Esophagus muscularis mucosa (tissue), 4 donors: ENCODE data around the gene TPSAB1. TPM values are rescaled to one million over a fixed set of nuclear protein-coding genes. Genes with fewer than 3 reads are reported as not detected.
A peak's percentile ranks its signal among the peaks of the same experiment; 100 is the strongest.
"Not testable (repeated sequence)": the region's sequence is repeated elsewhere in the genome, so short reads cannot be mapped to it uniquely, and the experiment has no call there.

Experiments used
- DNase-seq: peaks from one replicate; pipeline ENCODE4 v3.0.0-alpha.2; 2017; ENCODE audit errors: extremely low spot score
- H3K27ac ChIP-seq, 4 donors: fragments of 200-600 bp; sonication (generic); replicated peaks in 1 of 4; 1 replicate in 3 of 4; 2 replicates in 1 of 4; pipeline ENCODE4 v1.5.1; 2016 to 2019; ENCODE audit warnings: mild to moderate bottlenecking in 1 of 4
- H3K27me3 ChIP-seq, 4 donors: fragments of 200-600 bp; sonication (generic); one replicate each; pipeline versions ENCODE4 v1.5.1 to v1.6.0; 2016 to 2019
- H3K36me3 ChIP-seq, 4 donors: fragments of 200-600 bp; sonication (generic); one replicate each; pipeline ENCODE4 v1.5.1; 2016 to 2019
- H3K4me1 ChIP-seq, 4 donors: fragments of 200-600 bp; sonication (generic); one replicate each; pipeline ENCODE4 v1.5.1; 2016 to 2019
- H3K4me3 ChIP-seq, 4 donors: fragments of 200-600 bp; sonication (generic); 1 replicate in 2 of 4; 2 replicates in 2 of 4; pipeline ENCODE4 v1.5.1; 2016 to 2019; ENCODE audit warnings: mild to moderate bottlenecking in 4 of 4, moderate library complexity in 1 of 4
- H3K9me3 ChIP-seq, 4 donors: fragments of 200-600 bp; sonication (generic); 1 replicate in 3 of 4; 2 replicates in 1 of 4; pipeline ENCODE4 v1.5.1; 2016 to 2019
- POLR2AphosphoS5 ChIP-seq, 2 donors: sonication (generic); formaldehyde crosslinking; IDR thresholded peaks; one replicate each; pipeline ENCODE4 v1.6.1; 2017; ENCODE audit warnings: antibody characterized with exemption in 2 of 2
- WGBS: methylation state at CpG from one replicate; pipeline ENCODE4 v1.1.5; 2018; 5-methylcytosine and 5-hydroxymethylcytosine counted together
- intact Hi-C: fragments of 100-400 bp; cut with DNase I; formaldehyde crosslinking; loops from one replicate; pipeline ENCODE4 v1.15.1; 2023
- total RNA-seq, 4 donors: library from RNA; depleted of rRNA; stranded (reverse); fragments of >200 nt; gene quantifications; one replicate each; pipeline versions ENCODE4 v1.1.0 to v1.2.1, GENCODE V29; 2016

Gene TPSAB1
- total RNA-seq, 4 donors from 2014 or later, result 15.6 to 237 (median 126) TPM

DNA sequence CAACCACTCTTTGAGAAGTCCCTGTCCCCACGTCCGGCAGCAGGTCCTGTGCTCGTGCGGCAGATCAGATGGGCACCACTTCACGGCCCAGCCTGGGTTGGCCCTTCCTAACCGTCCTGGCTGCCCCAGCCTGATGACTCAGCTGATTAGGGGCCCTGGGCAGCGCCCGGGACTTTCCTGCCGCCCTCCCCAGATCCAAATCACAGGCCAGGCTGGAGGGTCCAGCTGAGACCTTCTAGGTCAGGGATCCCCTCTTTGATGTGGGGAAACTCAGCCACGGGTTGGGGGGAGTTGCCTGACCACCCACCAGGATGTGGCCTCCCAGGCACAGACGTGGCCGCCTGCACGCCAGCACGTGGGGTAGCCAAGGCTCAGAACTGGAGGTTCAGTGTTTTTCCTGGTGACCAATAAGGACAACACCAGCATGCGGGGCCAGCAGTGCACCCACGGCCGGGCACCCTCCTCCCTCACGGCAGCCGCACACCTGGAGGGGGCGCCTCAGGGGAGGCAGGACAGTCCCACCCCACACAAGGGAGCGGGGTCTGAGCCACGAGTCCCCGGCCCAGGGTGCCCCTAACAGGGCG is 14.7 kb upstream of the TPSAB1 start:
- peaks cover 0 to 18% (median 5%) of the 10 kb centered on the region in 4 donors for H3K36me3 ChIP-seq
- H3K4me1 ChIP-seq, result peaks cover 0 to 29% (median 27%) of the 10 kb centered on the region in 4 donors
- H3K27me3 ChIP-seq, DNase-seq, H3K9me3 ChIP-seq, H3K4me3 ChIP-seq, intact Hi-C loops: not testable (repeated sequence)
- 36% methylated on average over 19 of the region's 24 CpGs for WGBS
- peak in 1 of 2 donors; percentile 39 for TF ChIP-seq POLR2AphosphoS5 (IDR thresholded peaks at IDR 0.05)
- H3K27ac ChIP-seq, result peak overlapping the region; percentile 66 to 72 (median 68)

- Histone ChIP-seq H3K36me3 (peaks cover 0 to 11% (median 0%) of the 10 kb centered on the region in 4 donors), H3K4me1 (peaks cover 0 to 25% (median 22%) of the 10 kb centered on the region in 4 donors)
- WGBS, result 24% methylated on average over 3 of the region's 14 CpGs
- intact Hi-C loops, H3K27me3 ChIP-seq, DNase-seq, H3K27ac ChIP-seq, H3K9me3 ChIP-seq, H3K4me3 ChIP-seq: not testable (repeated sequence)
These were observed 13.8 kb upstream of the TPSAB1 start for GRCh38 chr16:1226692-1227091.

- H3K36me3 ChIP-seq, intact Hi-C loops, H3K4me3 ChIP-seq, DNase-seq, H3K27me3 ChIP-seq, H3K9me3 ChIP-seq, H3K27ac ChIP-seq: not testable (repeated sequence)
- peaks cover 0 to 25% (median 22%) of the 10 kb centered on the region in 4 donors for H3K4me1 ChIP-seq
- WGBS, result 71% methylated on average over 7 of the region's 7 CpGs
These were observed 12.3 kb upstream of the TPSAB1 start for GRCh38 chr16:1228227-1228626.

DNA sequence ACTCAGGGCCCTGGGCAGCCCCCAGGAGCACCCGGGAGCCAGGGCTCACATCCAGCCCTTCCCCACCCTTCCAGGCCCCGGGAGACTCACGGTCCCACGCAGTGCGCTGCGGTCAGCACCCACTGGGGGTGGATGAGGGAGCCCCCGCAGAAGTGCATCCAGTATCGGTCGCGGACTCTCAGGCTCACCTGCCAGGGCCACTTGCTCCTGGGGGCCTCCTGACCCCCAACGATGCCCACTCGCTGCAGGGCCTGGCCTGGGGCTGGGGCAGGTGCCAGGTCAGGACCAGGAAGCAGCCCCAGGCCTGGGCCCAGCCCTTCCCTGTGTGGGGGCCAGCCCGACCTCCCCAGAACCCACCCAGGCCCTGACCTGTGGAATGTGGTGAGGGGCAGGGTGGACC is 11.0 kb upstream of the TPSAB1 start:
- no CpG with 5 or more reads among the region's 13 CpGs for WGBS
- DNase-seq, H3K4me3 ChIP-seq, H3K36me3 ChIP-seq, intact Hi-C loops, H3K9me3 ChIP-seq, H3K27ac ChIP-seq, H3K27me3 ChIP-seq: not testable (repeated sequence)
- H3K4me1 ChIP-seq, result peaks cover 0 to 25% (median 22%) of the 10 kb centered on the region in 4 donors

DNA sequence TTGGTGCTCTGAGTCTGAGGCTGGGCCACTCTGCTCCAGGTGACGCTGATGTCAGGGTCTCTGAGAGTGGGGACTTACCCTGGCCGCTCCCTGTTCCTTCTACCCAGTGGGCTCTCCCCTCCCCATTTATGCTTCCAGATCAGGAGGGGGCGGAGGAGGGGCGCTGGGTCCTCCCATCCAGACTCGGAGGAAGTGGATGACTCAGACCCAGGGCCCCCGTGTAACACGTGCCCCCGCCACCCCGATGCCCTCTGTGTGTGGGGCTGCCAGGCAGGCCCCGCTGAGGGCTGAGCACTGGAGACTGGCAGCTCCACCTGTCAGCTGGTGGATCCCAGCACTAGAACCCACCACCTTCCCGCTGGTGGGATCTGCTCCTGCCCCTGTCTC is 10.4 kb upstream of the TPSAB1 start, which contains the start of gene TPSB2:
TSS of gene TPSB2 (minus strand) at position 101 of the 387 bp plus-strand sequence. CDS start 233 bp downstream, outside the sequence.
- H3K27me3 ChIP-seq, H3K4me3 ChIP-seq, H3K36me3 ChIP-seq, DNase-seq, intact Hi-C loops, H3K27ac ChIP-seq, H3K9me3 ChIP-seq: not testable (repeated sequence)
- peaks cover 0 to 22% (median 18%) of the 10 kb centered on the region in 4 donors for H3K4me1 ChIP-seq
- no CpG with 5 or more reads among the region's 11 CpGs for WGBS

DNA sequence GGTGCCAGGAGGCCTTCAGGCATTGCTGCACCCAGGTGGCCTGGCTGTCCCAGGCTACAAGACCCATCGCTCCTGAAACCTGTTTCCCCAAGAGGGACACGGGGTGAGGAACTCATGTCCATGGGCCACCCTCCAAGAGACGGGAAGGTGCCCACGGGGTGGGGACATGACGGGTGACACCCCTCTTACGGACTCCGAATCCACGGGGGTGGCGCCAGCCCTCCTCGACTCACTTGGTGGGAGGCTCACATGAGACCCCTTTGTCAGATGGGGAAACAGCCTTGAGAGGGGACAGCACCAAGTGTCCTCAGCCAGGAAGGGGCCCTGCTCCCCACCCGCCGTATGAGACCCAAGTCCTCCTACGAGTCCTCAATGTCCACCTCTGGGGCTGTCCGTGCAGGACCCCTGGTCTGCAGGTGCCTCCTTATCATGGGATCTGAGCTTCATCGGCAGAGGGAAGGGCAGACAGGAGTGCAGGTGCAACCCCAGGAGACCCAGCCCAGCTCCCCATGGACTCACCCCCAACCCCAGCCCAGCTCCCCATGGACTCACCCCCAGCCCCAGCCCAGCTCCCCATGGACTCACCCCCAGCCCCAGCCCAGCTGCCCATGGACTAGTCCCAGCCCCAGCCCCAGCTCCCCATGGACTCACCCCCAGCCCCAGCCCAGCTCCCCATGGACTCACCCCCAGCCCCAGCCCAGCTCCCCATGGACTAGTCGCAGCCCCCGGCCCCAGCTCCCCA is 9.9 kb upstream of the TPSAB1 start:
- H3K36me3 ChIP-seq, H3K27ac ChIP-seq, H3K9me3 ChIP-seq, intact Hi-C loops, H3K4me3 ChIP-seq, H3K27me3 ChIP-seq, DNase-seq: not testable (repeated sequence)
- peaks cover 0 to 16% (median 13%) of the 10 kb centered on the region in 4 donors for H3K4me1 ChIP-seq
- WGBS, result 64% methylated on average over 10 of the region's 17 CpGs

- H3K4me1 ChIP-seq, H3K27ac ChIP-seq, H3K36me3 ChIP-seq, H3K9me3 ChIP-seq, DNase-seq, H3K4me3 ChIP-seq, H3K27me3 ChIP-seq, intact Hi-C loops: not testable (repeated sequence)
- WGBS, result no CpG with 5 or more reads among the region's 7 CpGs
These were observed 9.2 kb upstream of the TPSAB1 start for GRCh38 chr16:1231301-1231700.

GRCh38 chr16:1232049-1232748 is 8.3 kb upstream of the TPSAB1 start:
- H3K27ac ChIP-seq, intact Hi-C loops, H3K27me3 ChIP-seq, H3K36me3 ChIP-seq, H3K4me1 ChIP-seq, DNase-seq, H3K4me3 ChIP-seq, H3K9me3 ChIP-seq: not testable (repeated sequence)
- WGBS, result no CpG with 5 or more reads among the region's 47 CpGs

- DNase-seq, H3K4me3 ChIP-seq, intact Hi-C loops, H3K36me3 ChIP-seq, H3K4me1 ChIP-seq, H3K27ac ChIP-seq, H3K9me3 ChIP-seq: not testable (repeated sequence)
- WGBS, result no CpG with 5 or more reads among the region's 29 CpGs
- H3K27me3 ChIP-seq, result peaks cover 0 to 21% (median 0%) of the 10 kb centered on the region in 4 donors
These were observed 3.8 kb upstream of the TPSAB1 start for GRCh38 chr16:1236659-1237058.
